GM13977 (cell line): ENCODE measurements around the gene TUBA4B.

Experiments
- DNase-seq: peaks from one replicate; pipeline ENCODE4 v3.0.0; 2012; ENCODE audit warnings: low spot score
- in situ Hi-C: fragments of 300-500 bp; cut with MboI; formaldehyde crosslinking; loops from one replicate; pipeline ENCODE4 v1.12.0; 2022; ENCODE audit warnings: low sequenced_read_pairs, low pct_unique_long_range_greater_than_20kb, mixed read lengths, inconsistent platforms; ENCODE audit not compliant: unreplicated experiment
- TF ChIP-seq, protein P1 (sequence below): IDR thresholded peaks from 2 replicates; pipeline ENCODE4 v1.5.1; 2012; ENCODE audit warnings: mild to moderate bottlenecking, control low read depth; ENCODE audit not compliant: insufficient read depth; ENCODE audit errors: extremely low read depth, missing control alignments

Gene TUBA4B

DNA sequence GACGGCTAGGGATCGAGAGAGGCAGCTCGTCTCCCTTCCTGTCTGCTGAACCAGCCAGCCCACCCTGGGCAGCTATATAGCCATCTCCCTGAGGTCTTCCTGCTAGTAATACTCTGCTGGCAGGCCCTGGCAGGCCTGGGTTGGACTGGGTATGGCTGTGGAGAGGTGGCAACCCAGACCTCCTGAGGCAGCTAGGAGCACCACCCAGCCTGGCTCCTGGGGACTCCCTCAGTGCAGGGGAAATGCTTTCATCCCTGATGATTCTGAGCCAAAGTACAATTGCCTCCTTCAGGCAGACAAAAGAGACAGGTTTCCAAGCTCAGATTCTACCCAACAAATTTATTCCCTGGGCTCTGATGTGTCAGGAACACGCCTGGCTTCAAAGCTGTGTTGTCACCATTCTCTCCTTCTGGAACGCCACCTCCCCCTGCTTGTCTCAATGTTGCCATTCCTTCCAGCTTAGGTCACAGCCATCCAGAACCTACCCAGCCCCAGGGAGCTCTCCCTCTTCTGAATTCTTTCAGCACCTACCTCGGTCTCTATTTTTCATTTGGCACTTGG is 21.4 kb downstream of the TUBA4B start:
- in situ Hi-C loops = no loop called here
- TF ChIP-seq, protein P1, sequence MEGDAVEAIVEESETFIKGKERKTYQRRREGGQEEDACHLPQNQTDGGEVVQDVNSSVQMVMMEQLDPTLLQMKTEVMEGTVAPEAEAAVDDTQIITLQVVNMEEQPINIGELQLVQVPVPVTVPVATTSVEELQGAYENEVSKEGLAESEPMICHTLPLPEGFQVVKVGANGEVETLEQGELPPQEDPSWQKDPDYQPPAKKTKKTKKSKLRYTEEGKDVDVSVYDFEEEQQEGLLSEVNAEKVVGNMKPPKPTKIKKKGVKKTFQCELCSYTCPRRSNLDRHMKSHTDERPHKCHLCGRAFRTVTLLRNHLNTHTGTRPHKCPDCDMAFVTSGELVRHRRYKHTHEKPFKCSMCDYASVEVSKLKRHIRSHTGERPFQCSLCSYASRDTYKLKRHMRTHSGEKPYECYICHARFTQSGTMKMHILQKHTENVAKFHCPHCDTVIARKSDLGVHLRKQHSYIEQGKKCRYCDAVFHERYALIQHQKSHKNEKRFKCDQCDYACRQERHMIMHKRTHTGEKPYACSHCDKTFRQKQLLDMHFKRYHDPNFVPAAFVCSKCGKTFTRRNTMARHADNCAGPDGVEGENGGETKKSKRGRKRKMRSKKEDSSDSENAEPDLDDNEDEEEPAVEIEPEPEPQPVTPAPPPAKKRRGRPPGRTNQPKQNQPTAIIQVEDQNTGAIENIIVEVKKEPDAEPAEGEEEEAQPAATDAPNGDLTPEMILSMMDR = no peak
- no peak for DNase-seq

DNA sequence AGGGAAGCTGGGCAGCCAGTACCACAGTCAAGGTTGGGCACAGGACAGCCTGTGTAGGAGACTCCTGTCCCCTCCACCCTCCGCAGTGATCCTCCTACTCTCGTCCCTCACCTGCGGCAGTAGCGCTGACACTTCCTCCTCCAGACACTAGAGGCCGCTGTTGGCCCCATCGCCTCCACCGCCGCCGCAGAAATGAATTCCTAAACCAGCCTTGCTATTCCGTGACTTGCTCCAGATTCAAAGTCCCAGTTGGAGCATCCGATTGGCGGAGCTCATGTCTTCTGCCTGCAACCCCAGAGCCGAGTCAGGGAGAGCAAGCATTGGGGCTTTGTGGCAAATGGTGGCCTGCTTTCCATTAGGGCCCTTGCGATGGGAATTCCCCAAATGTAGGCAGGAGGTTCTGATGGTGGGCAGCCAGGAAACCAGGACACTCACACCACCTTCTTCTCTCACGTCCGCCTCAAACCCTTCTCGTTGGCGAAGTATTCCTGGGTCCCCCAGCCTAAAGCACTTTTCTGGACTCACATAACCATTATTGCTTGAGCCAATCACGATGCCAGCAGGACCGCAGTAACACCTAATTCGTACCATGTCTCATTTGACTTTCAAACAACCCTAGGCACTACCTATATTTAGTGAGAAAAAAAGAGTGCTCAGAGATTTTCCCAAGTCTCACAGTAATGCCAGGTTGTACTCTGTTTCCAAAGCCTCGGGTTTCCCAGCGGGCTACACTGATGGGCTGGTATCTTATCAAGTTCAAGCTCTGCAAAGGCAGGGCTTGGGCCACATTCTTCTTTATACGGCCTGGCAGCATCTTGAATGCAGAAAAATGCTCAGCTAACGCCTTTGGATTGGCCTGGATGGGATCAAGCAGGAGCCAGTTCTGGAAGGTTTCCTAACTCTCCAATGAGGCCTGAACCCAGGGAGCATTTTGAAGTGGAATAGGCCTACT is 24.9 kb downstream of the TUBA4B start:
- in situ Hi-C loops = no loop called here
- DNase-seq = peak; percentile 79
- TF ChIP-seq, protein P1 = peak; percentile 97

- TF ChIP-seq, protein P1 = no peak
- DNase-seq = peak; percentile 43
- in situ Hi-C loops = no loop called here
Observed at GRCh38 chr2:219278655-219279150, 25.7 kb downstream of the TUBA4B start.

DNA sequence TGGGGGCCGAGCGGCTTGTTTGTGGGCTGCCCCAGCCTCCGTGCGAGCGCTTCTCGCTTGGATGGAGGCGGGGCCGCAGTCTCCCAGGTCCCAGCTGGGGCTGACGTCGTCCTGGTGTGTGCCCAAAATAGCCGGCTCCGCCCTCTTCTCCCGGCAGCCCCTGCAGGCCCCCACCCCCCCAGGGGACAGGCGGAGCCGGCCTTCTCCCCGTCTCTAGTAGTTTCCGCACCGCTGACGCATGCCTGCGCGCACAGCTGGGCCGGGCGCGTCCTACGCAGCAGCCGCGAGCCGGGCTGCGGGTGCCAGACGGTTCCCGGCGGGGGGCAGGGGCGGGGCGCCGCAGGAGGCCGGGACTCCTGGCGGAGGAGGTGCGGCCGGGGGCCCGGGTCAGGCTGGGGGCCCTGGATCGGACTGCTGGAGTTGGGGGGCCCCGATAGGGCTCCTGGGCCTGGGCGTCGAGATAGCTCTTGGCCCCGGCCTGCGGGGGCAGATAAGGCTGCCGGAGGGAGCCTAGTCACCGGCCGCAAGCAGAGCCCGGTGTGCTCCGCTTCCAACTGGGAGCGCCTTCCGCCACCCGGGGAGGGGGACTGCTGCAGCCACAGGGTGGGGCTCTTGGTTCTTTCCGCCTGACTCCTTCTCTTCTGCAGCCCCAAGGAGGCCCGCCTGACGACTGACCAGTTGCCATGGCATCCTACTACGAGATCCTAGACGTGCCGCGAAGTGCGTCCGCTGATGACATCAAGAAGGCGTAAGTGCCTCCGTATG is 26.3 kb downstream of the TUBA4B start, which contains the start of gene DNAJB2:
TSS of gene DNAJB2 (plus strand) at position 216 of the 765 bp plus-strand sequence. CDS start at position 684, 468 bp downstream.
- in situ Hi-C loops = no loop called here

GRCh38 chr2:219279916-219280516 is 27.0 kb downstream of the TUBA4B start:
- TF ChIP-seq, protein P1 = peak; percentile 13
- in situ Hi-C loops = no loop called here
- no peak for DNase-seq

More for the DNA sequence above, 26.3 kb downstream of the TUBA4B start, which contains the start of gene DNAJB2:
- TF ChIP-seq, protein P1 = peak; percentile 7
- DNase-seq = peak; percentile 100

GRCh38 chr2:219280651-219281050 is 27.6 kb downstream of the TUBA4B start:
- TF ChIP-seq, protein P1 = no peak
- in situ Hi-C loops = no loop called here
- DNase-seq = no peak
